NCI-H1092 (cell line): Measurements from ENCODE around the gene VTI1A.

Experiments used
- DNase-seq: peaks from one replicate; lab custom pipeline; 2025; lab: John Stamatoyannopoulos, UW

VTI1A gene

DNA sequence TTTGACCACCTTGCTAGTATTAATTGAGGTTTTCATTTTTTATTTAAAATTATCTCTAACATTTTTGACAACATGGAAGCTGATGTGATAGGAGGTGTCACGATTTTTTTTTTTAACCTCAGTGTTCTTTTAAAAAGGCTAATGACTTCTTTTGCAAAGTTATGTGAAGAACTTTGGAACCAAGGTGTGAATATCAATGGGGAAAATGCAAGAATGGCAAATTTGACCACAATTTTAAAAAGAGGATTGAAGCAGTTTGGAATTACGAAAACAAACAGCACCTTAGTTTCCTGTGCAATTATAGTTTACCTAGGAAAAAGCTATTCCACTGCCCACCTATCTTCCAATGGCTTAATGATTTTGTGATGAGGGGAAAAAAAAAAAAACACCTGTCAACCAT is 232.4 kb downstream of the VTI1A start:
- no peak for DNase-seq

DNA sequence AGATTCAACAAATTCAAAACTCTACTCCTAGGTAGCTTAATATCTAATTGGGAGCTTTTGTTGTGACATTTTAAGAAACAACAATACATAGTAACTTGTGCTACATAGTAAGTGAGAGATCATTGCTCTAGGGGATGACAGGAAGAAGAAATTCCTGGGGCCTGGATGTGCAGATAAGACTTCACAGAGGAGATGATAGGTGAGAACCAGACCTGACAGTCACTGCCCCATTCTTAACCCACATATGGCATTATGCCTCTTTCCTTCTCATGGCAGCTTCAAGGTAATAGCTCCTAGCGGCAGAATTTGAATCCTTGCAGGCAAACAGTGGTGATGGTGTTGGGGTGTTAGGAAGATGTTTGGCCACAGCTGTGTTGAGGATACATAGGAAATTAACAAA is 233.6 kb downstream of the VTI1A start:
- no peak for DNase-seq

DNA sequence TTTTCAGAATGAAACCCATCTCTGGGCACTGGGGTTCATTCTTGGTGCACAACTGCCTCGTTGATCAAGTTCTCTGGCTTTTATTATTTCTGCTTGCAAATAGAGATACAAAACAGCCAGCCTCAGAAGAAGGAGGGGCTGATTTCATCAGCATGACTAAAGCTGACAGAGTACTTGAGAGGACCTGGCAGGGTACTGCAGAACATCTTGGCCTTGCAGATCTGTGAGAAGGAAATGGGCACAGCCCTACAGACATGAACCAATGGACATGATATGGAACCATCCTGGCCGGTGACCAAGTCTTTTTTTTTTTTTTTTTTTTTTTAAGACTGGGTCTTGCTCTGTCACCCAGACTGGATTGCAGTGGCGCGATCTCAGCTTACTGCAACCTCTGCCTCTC is 240.6 kb downstream of the VTI1A start:
- no peak for DNase-seq

DNA sequence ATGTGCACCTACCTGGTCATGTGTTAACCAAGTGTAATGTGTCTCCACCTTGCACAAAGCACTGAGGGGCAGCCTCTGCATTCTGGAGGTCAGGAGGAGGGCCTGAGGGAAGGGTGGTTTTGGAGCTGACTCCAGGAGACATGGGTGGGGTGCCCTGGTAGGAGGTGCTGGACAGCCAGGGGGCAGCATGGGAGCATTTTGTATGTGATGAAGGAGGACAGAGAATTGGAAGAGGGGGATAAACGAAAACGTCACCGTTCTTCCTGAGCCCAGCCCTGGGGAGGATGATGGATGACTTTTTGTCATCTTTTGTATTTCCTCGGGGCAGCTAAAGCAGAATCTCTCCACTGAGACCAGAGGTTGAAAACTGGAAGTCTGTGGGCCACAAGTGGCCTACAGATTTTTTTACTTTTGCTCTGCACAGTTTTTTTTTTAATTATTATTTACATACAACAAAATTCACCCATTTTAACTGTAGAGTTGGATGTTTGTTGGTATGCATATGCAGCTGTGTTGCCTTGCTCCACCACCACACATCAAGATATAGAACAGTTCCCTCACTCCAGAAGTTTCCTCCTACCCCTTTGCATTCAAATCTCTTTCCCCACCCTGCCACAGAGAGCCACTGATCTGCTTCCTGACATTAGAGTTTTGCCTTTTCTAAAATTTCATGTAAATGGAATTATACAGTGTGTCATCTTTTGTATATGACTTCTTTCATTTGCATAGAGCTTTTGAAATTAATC is 242.5 kb downstream of the VTI1A start:
- DNase-seq: no peak

DNA sequence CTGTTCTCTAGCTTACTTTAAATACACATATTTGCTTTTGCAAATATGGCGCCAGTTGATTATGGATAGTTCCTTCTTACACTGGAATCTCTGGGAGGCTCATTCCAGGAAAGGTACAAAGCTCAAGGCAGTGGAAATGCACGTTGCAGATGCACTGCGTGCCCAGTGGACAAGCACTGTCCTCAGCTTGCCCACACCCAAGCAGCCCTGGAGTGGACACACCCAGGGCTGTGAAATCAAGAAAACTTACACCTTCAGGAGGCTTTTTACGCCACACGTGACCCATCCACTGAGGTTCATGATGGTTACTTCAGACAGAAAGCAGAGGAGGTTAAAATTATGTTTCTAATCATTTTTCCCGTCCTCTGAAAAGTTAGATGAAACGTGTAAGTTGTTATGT is 248.5 kb downstream of the VTI1A start:
- DNase-seq: no peak

DNA sequence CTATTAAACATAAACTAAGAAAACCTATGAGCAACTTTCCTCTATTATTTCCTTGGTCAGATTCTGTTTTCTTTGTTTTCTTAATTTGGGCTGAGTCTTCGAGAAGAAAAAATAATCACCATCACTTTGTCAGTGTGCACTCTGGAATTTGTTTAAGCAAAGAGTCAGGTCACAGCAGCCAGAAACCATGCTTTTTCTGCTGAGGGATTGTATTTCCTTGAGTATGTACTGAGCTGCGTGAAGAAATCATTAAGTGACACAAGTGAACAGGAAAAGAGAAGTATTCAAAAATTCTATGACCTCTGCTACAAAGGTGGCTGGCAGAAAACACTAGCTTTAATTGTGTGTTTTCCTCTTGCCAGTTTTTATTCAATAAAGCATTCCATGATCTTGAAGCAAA is 249.6 kb downstream of the VTI1A start:
- no peak for DNase-seq

DNA sequence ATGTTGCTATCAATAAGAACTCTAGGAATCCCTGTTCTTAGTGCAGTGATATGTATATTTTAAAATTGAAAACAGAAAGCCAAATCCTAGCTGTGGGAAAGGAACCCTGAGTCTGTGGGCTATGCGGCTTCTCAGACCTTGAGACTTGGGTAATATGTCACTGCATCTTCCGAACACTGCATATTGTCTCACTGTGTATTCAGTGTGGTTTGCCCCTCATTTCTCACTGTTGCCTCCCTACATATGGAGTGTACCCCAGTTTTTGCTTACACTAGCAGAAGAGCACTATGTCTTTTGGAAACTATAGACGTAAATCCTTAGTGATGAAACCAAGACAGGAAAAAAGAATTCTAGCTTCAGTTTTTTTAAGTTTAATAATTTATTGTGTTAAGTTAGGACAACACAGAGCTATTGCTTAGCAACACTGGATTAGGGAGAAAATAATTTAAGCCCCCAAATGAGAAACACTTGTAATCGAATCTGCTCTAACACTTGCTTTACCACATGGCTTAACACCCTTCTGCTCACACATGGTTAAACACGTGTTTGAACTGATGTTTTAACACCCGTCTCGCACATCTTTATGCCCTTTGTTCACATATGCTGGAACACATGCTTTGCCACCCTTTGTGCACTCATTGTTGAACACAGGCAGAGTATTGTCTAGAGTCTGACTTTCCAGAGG is 251.3 kb downstream of the VTI1A start:
- no peak for DNase-seq

DNA sequence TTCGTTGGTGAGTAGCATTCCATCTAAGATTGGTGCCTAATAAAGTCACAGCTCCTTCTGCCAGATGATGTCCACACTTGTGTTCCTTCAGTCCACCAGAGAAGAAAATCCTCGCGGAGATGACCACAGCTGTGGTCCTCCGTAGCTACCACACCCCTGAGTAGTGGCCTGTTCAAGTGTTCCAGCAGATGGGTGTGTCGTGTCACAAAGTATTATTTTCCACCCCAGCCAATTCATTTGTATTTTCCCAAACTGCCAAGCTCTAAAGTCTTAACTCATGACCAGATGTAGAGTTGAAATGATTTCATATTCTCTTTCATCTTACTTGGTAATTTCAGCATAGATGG is 251.8 kb downstream of the VTI1A start:
- no peak for DNase-seq

DNA sequence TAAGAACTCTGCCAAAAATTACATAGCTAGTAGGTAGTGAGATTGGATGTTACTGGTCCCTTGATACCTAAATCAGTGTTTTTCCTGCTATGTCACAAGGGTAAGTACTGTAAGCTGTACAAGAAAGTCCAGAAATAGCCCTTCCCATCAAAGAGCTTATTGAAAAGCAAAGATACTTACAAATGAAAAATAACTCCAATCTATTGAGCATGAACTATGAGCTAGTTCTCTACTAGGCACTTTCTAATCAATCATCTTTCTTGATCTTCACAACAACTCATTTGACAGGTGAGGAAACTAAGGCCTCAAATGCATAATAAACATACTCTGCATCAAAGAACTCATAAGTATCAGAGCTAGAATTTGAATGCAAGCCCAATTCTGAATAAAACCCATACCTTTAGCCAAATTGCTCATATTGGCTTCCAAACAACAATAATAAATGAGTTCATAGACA is 253.2 kb downstream of the VTI1A start:
- no peak for DNase-seq

DNA sequence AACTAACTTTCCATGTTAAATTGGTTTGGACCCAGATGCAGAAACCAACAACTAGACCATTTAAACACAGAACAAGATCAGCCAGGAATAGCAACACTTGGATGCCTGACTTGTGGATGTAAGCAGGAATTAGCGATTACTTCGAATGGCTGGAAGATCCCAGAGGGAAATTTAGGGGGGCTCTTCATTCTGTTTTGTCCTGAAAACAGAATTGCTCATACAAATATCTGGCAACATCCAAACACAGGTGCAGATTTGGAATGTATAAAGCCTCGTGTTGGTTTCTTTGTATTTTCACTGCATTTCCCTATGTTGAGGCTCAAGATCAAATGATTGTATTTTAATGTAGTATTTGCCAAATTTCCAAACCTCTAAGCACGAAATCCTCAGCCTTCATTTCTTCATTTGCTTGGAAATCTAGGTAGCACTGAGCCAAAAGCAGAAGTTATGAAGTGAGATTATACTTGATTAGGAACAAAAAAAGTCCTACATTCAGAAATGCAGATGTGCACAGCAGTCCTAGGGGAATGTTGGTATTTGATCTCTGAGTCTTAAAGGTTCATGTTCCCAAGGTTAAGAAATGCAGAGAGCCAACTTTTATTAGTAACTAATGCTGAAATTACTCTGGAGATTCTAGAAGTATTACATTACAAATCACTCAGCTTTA is 254.3 kb downstream of the VTI1A start:
- DNase-seq: no peak

DNA sequence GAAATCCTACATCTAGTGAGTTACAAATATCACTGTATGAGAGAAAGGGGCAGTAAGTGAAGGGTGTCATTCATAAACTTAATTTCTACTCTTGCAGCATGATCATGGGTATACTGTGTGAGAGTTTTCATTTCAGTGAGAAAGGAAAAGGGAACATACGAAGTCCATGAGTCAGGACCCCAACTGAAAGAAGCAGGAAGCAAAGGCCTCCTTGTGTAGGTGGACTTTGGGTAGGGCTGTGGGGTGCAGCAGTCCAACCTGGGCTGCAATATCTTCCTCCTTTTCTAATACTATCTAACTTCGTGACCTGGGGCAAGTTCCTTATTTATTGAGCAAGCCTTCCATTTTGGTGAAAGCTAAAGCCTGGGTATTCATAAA is 254.9 kb downstream of the VTI1A start:
- no peak for DNase-seq

DNA sequence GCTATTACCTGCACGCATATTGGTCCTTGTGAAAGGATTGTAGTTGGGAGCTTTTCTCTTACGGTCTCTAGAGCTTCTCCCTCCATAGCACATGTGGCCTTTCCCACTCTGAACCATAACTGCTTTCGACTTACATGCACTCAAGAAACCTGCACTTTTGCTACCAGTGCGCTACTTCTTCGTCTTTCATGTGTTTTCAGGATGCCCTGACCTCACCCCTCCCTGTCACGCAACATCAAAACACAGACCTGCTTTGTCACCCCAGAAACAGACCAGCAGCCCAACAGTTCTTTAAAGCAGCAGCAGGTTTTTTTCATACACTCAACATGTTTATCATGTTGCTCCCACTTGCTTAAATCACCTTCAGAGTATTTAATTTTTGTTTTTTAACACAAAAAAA is 259.6 kb downstream of the VTI1A start:
- DNase-seq: no peak

DNA sequence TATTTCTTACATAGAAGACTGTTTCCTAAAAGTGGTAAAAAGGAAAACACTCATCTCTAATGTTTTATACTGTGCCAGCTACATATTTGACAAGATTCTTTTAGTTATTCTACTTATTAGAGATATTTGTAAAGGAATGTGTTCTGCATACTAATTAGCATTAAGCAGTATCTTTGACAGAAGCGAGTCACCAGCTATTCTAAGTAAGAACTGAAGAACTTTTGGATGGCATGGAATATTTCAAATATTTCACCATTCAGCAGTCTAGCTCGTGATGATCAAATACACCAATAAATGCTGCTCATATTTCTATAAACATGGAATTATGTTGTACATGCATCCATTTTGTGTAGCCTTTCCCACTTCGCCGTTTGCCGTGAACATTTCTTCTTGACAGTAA is 261.4 kb downstream of the VTI1A start:
- no peak for DNase-seq

DNA sequence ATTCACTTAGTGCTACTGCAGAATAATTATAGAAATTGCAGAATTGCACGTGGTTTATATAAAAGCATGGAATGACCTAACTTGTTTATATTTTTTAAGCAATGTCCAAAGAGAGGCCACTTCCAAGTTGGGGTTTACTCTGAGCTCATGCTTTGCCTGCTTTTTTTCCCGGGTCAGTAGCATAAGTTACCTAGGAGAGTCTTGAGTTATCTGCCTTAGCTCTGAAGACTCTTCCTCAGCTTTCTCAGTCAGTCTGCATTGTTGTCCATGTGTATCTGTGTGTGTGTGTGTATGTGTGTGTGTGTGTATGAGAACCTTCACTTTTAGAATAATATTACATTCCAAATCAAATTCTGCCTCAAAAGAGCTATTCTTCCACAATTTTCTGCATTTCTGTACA is 263.5 kb downstream of the VTI1A start:
- no peak for DNase-seq

DNA sequence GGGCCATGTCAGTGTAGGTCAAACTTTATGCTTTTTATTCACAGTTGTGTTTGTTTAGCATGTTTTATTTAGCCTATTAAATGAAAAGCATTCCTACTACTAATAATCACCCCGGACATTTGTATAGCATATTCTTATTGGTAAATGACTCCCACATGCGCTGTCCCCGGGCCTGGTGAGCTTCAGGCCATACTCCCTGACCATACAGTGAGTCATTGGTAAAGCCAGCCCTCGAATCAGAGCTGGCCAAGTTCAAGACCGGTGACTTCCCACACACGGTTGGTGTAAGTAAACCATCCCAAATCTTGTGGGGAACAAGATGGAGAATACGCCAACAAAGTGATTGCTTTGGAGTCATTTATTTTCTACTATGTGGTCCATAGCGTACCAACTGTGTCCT is 264.4 kb downstream of the VTI1A start:
- no peak for DNase-seq

DNA sequence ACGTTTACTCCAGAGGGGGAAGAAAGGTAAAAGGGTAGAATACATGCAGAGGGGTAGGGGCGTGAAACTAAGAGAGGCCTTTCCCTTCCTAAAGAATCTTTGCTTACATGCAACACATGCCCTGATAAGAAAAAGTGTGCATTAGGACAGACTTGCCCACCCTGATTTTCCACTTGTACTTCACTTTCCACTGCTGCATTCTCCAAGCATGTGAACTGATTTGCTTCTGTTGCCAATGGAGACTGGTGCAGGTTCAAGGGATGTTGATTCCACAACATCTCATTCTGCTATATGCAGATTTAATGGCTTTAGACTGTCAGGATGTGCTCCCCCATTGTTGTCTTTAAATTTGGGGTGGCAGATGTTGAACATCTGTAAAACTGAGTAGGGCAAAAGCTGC is 265.5 kb downstream of the VTI1A start:
- no peak for DNase-seq

DNA sequence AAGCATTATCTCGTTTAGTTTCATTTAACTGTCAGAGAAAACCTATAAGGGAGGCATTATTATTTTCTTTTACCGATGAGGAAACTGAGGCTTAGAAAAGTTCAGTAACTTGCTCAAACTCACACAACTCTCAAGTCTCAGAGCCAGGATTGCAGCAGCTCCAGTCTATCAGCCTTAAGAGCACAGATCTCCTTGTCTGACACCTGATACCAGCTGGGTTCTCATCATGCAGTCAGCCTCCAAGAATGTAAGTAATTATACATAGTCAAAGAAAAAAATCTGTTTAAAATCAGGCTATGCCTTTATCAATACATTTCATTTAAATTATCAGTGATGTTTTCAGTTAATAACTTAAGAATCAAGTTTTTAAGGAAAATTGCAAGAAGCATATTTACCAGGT is 266.4 kb downstream of the VTI1A start:
- DNase-seq: no peak

DNA sequence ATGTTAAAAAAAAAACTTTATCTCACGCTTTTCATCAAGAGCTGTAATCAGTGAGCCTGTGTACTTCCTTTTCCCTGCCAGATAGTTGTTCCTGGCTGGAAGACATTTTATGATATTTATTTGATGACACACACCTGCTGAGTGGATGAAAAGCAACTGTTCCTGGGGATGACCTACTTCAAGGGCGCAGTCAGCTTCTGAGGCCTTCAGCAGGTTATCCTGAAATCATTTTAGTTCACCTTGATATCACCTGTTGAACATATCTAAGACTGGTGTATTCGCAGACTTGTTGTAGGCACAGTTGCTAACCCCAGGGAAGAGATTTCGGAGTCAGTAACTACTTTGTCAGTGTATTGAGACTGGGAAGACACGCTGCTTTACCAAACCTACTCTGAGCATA is 268.6 kb downstream of the VTI1A start:
- no peak for DNase-seq

DNA sequence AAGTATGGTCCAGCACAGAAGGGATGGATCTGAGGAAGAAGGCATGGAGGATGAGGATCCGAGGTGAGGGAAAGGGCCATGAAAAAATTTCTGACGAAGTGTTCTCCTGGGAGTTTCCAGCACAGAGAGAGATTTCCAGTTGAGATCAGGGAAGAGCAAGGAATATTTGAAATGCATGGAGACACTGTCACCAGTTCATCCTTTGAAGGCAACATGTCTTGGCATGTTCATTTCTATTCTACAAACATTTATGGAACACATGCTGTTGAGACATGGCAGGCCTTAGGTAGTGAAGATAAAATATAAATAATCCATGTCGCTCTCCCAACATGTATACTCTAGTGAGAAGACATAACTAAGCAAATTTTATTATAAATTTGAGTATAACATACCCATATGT is 269.1 kb downstream of the VTI1A start:
- no peak for DNase-seq

DNA sequence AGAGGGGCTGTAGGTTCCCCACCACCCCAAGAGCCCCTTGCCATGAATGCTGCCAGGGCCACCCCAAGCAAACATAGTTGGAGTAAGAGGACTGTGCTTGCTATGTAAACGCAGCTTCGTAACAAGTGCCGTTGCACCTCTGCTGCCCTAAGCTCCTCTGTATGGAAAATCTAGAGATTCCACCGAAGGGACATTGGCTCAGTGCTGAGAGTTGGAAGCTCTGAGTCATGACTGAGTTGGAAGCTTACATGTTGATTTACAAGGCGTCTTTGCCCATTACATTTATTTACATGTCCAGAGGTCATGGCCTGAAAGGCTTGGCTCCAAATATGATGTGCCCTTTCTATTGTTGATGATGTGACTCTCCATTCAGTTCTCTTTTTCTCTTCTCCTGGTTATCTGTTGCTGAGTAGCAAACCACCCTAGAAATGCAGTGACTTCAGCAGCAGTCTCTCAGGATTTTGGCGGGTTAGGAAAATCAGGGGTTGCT is 270.0 kb downstream of the VTI1A start:
- DNase-seq: no peak

DNA sequence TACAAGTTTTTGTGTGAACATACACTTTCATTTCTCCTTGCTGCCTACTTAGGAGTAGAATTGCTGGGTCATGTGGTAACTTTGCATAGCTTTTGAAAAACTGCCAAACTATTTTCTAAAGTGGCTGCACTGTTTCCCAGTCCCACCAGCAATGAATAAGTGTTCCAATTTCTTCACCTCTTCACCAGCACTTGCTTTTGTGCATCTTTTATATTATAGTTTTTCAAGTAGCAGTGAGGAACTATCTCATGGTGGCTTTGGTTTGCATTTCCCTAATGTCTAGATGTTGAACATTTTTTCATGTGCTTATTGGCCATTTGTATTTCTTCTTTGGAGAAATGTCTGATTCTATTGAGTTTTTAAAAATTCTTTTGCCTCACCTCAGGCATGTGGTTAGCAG is 273.2 kb downstream of the VTI1A start:
- no peak for DNase-seq

DNA sequence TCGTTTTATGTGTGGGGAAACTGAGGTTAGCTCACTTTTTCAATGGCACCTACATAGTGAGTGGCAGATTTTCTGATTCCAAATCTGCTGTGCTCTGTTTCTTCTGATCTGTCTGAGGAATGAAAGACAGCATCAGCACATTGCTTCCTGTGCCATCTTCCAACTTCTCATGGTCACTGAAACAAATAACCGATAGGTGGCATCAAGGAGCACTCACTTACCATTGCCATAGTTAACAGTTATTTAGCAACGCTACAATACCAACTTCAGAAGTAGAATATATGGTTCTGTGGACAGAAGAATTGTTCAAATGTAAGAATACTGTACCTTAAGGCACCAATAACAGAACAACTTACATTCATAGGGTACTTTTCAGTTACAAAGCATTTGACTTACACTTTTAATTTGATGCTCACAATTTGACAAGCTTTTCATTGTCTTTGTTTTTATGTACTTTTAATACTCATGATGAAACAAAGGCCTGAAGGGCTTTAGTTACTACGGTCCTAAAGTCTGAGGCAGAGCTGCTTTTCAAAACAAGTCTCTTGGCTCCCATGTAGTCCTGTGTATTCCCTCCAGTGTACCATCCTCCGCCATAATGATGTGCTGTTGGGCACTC is 274.2 kb downstream of the VTI1A start:
- no peak for DNase-seq

DNA sequence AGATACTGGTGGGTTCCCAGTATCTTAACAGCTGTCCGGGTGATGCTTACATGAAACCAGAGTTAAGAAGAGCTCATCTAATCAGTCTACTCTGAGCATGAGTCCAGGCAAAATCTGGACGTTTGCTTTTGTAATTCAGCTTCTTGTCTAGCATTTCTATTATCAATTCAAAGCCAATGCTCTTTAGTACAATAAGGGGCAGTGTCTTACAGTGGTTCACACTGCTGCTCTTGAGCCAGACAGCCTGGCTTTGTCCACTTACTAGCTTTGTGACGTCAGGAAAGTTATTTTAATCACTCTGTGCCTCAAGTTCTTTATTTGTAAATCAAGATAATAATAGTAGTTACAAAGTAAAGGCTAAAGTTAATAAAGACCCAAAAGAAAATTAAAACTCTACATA is 275.7 kb downstream of the VTI1A start:
- DNase-seq: no peak
